ENCODE results near the gene GPR108. TPM values are rescaled to one million over a fixed set of nuclear protein-coding genes. Genes with fewer than 3 reads are reported as not detected.
A peak's percentile ranks its signal among the peaks of the same experiment; 100 is the strongest.

Gene GPR108
- total RNA-seq, 4 donors from 2014 or later, result 87.9 to 152 (median 116) TPM

- WGBS, 2 donors, result 78 to 82% methylated on average over 11 of the region's 11 CpGs
- DNase-seq, result peak in 1 of 2 donors; percentile 20
- no peak overlapping the region for H3K27ac ChIP-seq
- no peaks in the 10 kb centered on the region for H3K36me3 ChIP-seq
- no peak for TF ChIP-seq POLR2A (IDR thresholded peaks at IDR 0.05)
- TF ChIP-seq, protein P1, sequence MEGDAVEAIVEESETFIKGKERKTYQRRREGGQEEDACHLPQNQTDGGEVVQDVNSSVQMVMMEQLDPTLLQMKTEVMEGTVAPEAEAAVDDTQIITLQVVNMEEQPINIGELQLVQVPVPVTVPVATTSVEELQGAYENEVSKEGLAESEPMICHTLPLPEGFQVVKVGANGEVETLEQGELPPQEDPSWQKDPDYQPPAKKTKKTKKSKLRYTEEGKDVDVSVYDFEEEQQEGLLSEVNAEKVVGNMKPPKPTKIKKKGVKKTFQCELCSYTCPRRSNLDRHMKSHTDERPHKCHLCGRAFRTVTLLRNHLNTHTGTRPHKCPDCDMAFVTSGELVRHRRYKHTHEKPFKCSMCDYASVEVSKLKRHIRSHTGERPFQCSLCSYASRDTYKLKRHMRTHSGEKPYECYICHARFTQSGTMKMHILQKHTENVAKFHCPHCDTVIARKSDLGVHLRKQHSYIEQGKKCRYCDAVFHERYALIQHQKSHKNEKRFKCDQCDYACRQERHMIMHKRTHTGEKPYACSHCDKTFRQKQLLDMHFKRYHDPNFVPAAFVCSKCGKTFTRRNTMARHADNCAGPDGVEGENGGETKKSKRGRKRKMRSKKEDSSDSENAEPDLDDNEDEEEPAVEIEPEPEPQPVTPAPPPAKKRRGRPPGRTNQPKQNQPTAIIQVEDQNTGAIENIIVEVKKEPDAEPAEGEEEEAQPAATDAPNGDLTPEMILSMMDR (IDR thresholded peaks at IDR 0.05), result no peak
- H3K27me3 ChIP-seq, result no peaks in the 10 kb centered on the region
- H3K4me1 ChIP-seq, result no peaks in the 10 kb centered on the region
- no peaks in the 10 kb centered on the region for H3K9me3 ChIP-seq
- H3K4me3 ChIP-seq (replicated peaks in 1 of 3), result no peak overlapping the region
- intact Hi-C loops (cut with DNase I), result no loop called here
Measured at GRCh38 chr19:6705931-6706632, 31.3 kb downstream of the GPR108 start.

GRCh38 chr19:6700586-6701316 is 36.6 kb downstream of the GPR108 start:
- Histone ChIP-seq H3K9me3 (no peaks in the 10 kb centered on the region), H3K27me3 (no peaks in the 10 kb centered on the region), H3K4me3 (replicated peaks in 1 of 3) (no peak overlapping the region), H3K27ac (no peak overlapping the region), H3K36me3 (no peaks in the 10 kb centered on the region), H3K4me1 (no peaks in the 10 kb centered on the region)
- intact Hi-C loops (cut with DNase I), result no loop called here
- TF ChIP-seq POLR2A (IDR thresholded peaks at IDR 0.05), result no peak
- TF ChIP-seq, protein P1 (IDR thresholded peaks at IDR 0.05), result no peak
- WGBS, 2 donors, result 90 to 91% methylated on average over 8 of the region's 8 CpGs
- DNase-seq, result no peak

GRCh38 chr19:6699935-6700334 is 37.4 kb downstream of the GPR108 start:
- TF ChIP-seq, protein P1 (IDR thresholded peaks at IDR 0.05), result no peak
- no peak for TF ChIP-seq POLR2A (IDR thresholded peaks at IDR 0.05)
- no peaks in the 10 kb centered on the region for H3K27me3 ChIP-seq
- intact Hi-C loops (cut with DNase I), result no loop called here
- no peaks in the 10 kb centered on the region for H3K36me3 ChIP-seq
- no peaks in the 10 kb centered on the region for H3K9me3 ChIP-seq
- no peak for DNase-seq
- H3K4me1 ChIP-seq, result no peaks in the 10 kb centered on the region
- no peak overlapping the region for H3K27ac ChIP-seq
- H3K4me3 ChIP-seq (replicated peaks in 1 of 3), result no peak overlapping the region

GRCh38 chr19:6697291-6697690 is 40.1 kb downstream of the GPR108 start:
- DNase-seq, result no peak
- H3K27ac ChIP-seq, result no peak overlapping the region
- no peaks in the 10 kb centered on the region for H3K4me1 ChIP-seq
- no peaks in the 10 kb centered on the region for H3K9me3 ChIP-seq
- no peaks in the 10 kb centered on the region for H3K36me3 ChIP-seq
- no peak overlapping the region for H3K4me3 ChIP-seq (replicated peaks in 1 of 3)
- H3K27me3 ChIP-seq, result no peaks in the 10 kb centered on the region
- TF ChIP-seq POLR2A (IDR thresholded peaks at IDR 0.05), result no peak
- TF ChIP-seq, protein P1 (IDR thresholded peaks at IDR 0.05), result no peak
- 75 to 84% methylated on average over 12 to 13 of the region's 13 CpGs for WGBS, 2 donors
- intact Hi-C loops (cut with DNase I), result no loop called here

DNA sequence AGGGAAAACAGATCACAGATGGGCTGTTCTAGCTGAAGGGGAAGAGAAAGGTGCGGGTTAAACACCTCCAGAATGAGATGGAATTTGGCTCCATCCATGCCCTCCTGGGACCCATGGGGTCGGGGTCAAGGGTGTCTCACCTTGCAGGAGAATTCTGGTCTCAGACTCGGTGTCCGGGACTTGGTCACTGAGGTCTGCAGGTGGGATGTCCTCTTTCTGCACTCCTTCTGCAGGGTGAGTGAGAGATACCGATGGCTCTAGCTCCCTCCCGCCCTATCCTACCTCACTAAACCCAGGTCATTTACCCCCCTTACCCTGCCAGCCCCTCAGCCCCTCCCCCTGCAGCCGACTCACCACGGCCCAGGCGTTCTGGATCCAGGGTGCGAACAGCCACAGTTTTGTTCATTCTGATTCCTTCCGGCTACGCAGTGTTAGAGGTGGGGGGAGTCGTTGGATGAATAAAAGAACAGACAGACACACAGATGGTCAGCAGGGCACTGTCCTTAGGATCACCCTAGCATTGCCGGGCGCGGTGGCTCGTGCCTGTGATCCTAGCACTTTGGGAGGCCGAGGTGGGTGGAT is 41.0 kb downstream of the GPR108 start:
- TF ChIP-seq, protein P1 (IDR thresholded peaks at IDR 0.05), result no peak
- TF ChIP-seq POLR2A (IDR thresholded peaks at IDR 0.05), result no peak
- 84% methylated on average over 18 of the region's 18 CpGs for WGBS, 2 donors
- no peaks in the 10 kb centered on the region for H3K27me3 ChIP-seq
- intact Hi-C loops (cut with DNase I), result no loop called here
- H3K36me3 ChIP-seq, result no peaks in the 10 kb centered on the region
- no peaks in the 10 kb centered on the region for H3K4me1 ChIP-seq
- no peak overlapping the region for H3K4me3 ChIP-seq (replicated peaks in 1 of 3)
- no peak overlapping the region for H3K27ac ChIP-seq
- H3K9me3 ChIP-seq, result no peaks in the 10 kb centered on the region
- no peak for DNase-seq

Measured in thyroid gland (tissue), 4 donors.